CD4-positive, alpha-beta T cell treated with Interferon gamma for 1 hour (primary cell): ENCODE measurements around the gene ADAMTS12.

Experiments used
- DNase-seq: peaks from one replicate; pipeline ENCODE4 v3.0.0-alpha.2; 2020

The ADAMTS12 gene

DNA sequence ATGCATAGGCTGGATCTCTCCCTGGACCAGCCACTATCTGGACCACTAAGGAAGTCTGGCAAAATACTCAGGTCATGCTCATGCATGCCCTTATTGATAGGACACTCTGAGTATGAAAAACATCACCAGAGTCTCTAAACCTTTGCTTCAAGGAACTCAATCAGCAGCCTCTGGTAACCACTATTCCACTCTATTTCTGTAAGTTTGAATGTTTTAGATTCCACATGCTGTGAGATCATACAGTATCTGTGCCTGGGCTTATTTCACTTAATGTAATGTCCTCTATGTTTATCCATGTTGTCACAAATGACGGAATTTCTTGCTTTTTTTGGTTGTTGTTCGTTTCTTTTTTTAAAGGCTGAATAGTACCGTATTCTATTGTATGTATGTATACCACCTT, 382.8 kb downstream of the ADAMTS12 start:
- DNase-seq: no peak

DNA sequence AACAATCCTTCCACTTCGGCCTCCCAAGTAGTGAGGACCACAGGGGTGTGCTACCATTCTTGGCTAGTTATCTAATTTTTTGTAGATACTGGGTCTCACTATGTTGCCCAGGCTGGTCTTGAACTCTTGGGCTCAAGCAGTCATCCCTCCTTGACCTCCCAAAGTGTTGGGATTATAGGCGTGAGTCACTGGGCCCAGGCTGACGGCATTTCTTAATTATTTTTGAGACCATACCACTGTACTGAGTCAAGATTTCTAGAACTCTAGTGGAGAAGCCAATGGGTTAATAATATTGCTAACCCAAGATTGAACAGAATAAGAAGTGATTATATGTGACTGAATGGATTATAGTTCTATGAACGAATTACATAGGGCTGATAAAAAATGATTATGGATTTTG, 384.4 kb downstream of the ADAMTS12 start:
- no peak for DNase-seq

DNA sequence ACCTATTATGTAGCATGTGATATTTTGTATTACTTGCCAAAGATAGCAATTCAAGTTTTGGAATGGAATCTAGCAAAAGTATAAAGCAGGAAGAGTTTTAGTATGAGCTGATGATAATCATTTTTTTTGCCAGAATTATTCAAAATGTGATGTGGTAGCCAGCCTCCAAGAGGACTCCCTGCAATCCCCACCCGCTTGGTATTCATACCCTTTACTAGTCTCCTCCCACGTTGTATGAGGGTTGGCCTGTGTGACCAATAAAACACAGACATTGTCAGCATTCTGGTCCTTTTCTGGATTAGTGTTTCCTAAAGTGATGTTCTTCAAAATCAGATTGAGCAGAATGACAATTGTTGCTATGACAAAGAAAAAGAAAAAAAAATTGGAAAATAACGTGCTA, 387.2 kb downstream of the ADAMTS12 start:
- DNase-seq: no peak

DNA sequence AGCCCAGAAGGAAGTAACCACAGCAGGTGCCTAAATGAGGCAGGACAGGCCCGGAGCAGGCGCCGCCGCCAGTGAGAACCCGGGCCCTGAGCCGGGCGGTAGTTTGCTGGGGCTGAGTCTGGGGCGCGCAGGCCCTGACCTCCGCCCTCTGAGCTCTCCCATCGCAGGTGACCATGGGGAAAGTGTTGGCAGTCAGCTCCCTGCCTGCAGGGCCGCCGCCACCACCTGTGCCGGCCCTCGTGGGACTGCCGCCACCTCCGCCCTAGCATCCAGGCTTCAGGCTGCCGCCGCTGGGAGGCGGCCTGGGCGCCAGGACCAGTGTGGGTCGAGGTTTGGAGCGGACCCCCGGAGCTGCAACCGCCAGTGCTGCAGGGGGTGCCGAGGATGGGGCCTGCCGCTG, 389.9 kb downstream of the ADAMTS12 start:
- DNase-seq: no peak

DNA sequence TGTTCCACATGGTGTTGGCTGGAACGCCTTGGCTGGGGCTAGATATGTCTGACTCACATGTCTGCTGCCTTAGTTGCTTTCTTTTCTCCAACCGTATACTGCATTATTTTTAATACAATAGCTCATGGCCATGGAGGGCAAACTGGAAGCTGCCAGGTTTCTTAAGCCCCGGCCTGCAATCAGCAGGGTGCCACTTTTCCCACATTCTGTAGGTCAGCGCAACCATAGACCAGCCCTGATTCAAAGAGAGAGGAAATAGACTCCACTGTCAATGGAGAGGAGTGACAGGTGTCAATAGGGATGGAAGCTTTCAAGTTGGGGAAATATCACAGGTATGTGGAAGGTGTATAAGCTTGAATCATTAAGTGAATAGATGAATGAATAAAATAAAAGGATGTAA, 390.5 kb downstream of the ADAMTS12 start:
- no peak for DNase-seq

DNA sequence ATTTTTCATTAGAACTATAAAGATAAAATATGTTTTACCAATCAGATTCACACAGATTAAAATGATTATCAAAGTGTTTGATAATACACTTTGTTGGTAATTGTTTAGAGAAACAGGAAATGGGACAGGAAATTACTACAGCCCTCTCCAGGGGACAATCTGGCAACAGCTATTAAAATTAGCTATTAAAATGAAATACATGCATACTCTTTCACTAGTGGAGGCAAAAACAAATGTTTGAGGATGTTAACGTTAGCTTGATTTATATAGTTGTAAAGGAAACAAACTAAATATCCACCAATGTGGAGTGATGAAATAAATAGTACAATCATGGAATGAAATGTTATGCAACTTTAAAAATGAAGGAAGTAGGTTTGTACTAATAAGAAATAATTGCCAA, 397.3 kb downstream of the ADAMTS12 start:
- DNase-seq: no peak

DNA sequence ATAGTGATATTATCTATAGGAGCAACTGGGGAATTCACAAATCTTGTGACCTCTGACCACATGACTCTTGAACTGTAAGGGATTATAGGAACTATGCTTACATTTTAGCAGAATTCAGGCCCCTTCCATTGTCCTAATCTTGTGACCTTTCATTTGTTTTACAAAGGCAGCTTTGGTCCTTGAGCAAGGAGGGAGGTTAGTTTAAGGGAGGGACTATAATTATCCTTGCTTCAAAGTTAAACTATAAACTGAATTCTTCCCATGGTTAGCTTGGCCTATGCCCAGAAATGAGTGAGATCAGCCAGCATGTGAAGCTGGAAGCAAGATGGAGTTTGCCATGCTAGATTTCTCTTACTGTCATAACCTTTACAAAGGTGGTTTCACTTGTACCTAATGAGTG, 399.8 kb downstream of the ADAMTS12 start:
- DNase-seq: no peak

DNA sequence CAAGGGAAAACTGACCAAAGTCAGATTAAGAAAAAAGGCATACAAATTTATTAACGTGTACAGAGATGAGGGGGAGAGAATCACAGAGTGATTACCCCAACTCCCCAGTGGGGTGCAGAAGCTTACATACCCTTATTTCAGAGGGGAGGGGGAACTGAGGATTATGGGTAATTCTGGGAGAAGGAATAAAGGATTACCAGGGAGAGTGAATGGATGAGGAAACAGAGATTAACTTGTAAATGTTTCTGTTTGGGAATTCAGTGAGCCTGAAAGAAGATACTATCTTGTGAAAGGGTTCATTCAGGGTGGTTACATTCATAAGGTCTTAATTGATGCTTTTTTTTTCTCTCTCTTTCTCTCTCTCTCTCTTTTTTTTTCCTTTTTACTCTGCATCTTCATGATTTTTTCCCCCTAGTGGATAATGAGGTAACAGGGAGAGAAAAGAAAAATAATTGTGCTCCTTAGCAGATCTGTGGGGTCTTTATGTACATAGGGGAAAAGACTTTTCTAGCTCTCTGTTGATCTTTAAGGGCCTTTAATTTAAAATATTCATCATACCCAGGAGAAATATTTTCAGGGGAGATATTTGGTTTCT, 401.6 kb downstream of the ADAMTS12 start:
- DNase-seq: no peak

DNA sequence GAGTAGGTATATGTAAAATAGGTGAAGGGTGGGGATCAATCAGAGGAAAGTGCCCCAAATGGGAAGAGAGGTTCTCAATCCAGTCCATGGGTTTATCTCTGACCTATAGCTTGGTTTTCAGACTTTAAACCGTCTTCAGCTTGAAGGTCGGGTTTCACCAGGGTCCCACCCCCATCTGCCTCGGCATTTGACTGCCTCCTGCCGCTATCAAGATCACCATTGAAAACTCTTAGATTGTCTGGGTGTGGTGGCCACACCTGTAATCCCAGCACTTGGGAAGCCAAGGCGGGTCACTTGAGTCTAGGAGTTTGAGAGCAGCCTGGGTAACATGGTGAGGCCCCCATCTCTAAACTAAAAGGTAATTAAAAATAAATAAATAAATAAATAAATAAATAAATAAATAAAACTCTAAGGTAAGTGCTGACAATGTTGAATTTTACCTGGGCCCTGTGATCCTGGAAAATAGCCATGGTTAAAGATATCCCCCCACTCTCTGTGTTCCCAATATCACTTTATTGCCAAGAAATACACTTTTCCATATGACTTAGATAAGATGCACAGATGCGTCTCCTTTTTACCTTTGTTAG, 402.2 kb downstream of the ADAMTS12 start:
- no peak for DNase-seq

DNA sequence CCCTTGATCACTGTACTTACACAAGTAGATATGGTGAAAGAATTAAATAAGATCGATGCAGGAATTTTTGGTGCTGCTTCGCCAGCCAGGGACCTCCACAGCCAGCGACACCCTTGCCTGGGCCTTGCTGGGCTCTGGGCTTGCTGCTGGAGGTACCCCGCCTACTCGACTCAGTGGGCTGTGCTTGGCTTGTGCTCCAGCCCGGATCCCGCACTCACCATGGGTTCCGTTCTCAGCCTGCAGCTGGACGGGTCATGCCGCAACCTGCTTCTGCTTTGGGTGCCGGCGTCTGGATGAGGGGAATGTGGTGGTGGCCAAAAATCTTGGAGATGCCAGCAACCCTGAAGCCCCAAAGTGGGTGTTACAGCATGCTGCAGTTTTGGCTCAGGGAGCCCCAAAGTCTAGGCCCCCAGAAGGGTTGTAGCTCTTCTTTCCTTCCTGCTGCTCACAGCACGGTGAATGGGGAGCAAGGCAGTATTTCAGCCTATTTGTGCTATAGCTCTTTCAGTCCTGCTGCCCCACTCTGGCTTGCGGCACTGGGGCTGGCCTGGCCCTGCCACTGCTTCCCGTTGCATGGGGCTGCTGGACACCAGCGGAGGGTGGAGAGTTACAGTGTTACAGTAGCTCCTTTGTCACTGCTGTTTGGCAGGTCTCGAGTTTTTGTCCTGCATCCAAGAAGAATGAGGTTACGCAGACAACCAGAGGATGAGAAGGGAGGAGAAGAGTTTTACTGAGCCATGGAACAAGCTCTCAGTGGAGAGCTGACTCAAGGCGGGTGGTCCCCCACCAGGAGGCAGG, 403.0 kb downstream of the ADAMTS12 start:
- DNase-seq: no peak

DNA sequence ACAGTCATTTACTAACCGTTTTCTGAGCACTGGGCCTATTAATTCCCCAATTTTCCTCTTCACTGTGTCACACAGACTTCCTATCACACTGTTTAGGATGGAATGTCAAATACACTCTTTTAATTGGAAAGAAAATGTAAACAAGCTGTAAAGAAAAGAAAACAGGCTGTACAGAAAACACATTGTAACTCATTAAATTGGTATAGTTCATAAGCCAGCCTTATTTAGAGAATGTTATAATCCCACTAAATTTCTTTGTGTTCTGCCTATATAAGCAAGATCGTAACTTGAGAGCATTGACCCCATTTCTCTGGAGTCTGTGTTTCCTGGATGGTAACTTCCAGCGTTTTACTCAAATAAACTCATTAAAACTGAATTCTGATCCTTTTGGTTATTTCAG, 404.6 kb downstream of the ADAMTS12 start:
- DNase-seq: no peak

DNA sequence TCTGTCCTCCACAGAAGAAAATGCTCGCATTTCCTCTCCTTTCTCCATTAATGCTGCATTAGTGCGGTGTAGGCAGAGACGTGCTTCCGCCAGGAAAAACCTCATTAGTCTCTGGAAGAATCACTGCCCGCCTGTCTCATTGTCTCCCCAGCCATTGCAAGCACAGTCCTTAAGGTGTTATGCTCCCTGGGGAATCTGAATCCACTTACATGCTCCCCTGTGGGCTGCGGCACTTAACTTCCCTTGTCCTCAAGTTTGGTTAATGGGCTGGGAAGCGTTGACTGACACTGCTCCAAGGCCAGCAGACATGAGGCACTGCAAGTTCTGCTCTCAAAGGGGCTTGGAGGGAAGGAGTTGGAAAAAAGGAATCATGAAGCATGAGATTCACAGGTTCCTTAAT, 409.5 kb downstream of the ADAMTS12 start:
- no peak for DNase-seq

DNA sequence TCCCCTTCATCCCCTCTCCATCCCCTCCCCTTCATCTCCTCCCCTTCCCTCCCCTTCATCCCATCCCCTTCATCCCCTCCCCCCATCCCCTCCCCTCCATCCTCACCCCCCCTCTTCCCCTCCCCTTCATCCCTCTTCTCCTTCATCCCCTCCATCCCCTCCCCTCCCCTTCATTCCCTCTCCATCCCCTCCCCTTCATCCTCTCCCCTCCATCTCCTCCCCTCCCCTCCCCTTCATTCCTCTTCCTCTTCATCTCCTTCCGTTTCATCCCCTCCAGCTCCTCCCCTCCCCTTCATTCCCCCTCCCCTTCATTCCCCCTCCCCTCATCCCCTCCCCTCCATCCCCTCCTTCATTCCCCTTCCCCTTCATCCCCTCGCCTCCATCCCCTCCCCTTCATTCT, 410.9 kb downstream of the ADAMTS12 start:
- DNase-seq: no peak

DNA sequence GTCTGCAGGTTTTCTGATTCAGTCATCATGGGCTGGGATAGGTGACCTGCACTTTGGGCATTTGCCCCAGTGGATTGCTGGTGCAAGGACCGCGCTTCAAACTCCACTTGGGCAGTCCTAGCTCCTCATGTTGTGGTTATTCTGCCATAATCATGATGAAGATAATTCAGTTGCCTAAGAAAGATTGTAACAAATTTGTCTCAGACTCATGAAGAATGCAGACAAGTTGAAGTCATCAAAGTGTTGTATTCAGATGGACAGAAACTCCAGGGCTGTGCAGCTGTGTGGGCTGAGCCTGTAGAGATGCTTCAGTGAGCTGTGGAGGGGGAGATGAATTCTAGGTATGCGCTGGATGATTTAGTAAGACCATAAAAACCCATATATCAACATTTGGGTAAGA, 412.5 kb downstream of the ADAMTS12 start:
- no peak for DNase-seq

DNA sequence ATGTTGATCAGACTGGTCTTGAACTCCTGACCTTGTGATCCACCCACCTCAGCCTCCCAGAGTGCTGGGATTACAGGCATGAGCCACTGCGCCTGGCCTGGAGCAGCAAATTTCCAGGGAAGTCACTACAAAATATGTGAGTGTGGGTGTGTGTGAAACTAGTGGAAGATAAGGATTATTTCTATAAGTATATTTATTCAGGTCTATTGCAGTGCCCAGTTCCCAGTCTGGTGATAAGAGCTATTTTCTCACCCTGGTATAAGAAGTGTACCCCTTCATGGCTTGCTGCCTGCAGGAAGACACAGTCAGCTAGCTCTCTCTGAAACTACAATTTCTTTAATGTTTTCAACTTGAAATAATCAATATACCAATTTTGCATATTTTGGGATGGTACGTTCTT, 414.0 kb downstream of the ADAMTS12 start:
- no peak for DNase-seq

DNA sequence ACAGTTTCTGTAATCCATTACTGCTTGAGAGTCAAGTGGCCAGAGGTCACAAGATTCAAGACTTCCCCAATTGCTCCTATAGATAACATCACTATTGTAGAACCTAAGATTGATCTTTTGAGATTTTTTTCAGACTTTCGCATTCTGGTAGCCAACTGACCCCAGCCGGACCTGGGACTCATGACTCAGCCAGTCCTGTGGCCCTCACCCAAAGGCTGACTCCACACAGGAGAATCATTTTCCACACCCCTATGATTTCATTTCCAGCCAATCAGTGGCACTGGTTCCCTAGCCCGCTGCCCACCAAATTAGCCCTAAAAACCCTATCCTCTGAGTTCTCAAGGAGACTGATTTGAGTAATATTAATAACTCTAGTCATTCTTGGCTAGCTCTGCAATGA, 414.8 kb downstream of the ADAMTS12 start:
- DNase-seq: no peak

DNA sequence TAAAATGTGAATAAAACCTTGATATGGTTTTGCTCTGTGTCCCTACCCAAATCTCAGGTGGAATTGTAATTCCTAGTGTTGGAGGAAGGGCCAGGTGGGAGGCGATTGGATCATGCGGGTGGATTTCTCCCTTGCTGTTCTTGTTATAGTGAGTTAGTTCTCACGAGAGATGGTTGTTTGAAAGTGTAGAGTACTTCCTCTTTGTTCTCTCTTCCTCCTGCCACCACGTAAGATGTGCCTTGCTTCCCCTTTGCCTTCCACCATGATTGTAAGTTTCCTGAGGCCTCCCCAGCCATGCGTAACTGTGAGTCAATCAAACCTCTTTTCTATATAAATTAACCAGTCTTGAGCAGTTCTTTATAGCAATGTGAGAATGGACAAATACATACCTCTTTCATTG, 416.1 kb downstream of the ADAMTS12 start:
- DNase-seq: no peak

DNA sequence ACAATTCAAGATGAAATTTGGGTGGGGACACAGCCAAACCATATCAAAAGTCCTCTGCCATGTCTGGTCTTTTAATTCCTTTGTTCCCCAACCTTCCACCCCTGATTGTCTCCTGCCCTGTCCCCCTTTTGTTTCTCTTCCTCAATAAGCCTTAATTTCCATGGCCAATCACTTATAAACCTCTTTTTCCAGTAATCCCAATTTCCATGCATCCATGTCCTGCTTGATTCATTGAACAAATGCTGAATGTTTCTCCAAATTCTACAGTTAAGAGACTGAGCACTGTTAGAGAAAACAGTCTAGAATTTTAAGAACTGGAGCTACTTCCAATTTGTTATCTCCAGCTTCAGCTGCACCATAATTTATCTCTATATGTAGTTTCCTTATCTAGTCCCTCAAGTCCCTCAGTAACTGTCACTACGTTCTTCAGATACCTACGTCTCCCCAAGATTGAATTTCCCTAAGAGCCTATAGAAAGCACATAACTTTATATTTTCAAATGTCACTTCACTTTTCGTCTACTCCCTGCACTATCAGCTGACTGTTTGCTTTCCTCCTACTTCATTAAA, 416.8 kb downstream of the ADAMTS12 start:
- no peak for DNase-seq

DNA sequence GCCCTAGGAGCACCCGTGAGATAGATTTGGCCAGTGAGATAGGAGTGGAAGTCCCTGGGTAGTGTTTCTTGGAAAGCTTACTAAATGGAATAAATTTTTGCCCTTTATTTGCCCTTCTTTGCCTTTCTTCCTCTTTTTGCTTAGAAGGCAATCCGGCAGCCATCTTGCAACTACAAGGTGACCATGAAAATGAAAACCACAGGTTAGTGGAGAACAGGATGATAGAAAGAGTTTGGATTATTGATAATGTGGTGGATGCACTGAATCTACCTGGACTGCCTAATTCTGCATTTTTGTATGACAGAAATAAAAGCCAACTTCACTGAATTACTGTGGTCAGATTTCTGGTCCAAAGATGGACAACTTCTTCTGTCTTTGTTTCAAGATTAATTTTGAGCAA, 417.8 kb downstream of the ADAMTS12 start:
- no peak for DNase-seq
